Islet of Langerhans (tissue), 1 donor: Measurements from ENCODE around the gene CCM2L.
"Not testable (repeated sequence)": the region's sequence is repeated elsewhere in the genome, so short reads cannot be mapped to it uniquely, and the experiment has no call there.

Experiments
- FAIRE-seq: peaks from one replicate; lab custom pipeline; 2011; peaks lifted over from hg19 to GRCh38; lab: Jason Lieb, UNC

CCM2L gene

GRCh38 chr20:32031007-32031958, 21.0 kb downstream of the CCM2L start:
- FAIRE-seq, result no peak

- no peak for FAIRE-seq
These were observed 23.1 kb downstream of the CCM2L start for GRCh38 chr20:32033316-32033715.

- not testable (repeated sequence) for FAIRE-seq
These were observed 23.5 kb downstream of the CCM2L start for GRCh38 chr20:32033721-32034120.

GRCh38 chr20:32034581-32035425, 24.6 kb downstream of the CCM2L start:
- no peak for FAIRE-seq

- FAIRE-seq, result no peak
These were observed 25.2 kb downstream of the CCM2L start for GRCh38 chr20:32035426-32035779.

GRCh38 chr20:32036252-32036651, 26.0 kb downstream of the CCM2L start:
- FAIRE-seq, result no peak

- no peak for FAIRE-seq
These were observed 26.7 kb downstream of the CCM2L start for GRCh38 chr20:32036716-32037485.

GRCh38 chr20:32037929-32038328, 27.7 kb downstream of the CCM2L start:
- no peak for FAIRE-seq

DNA sequence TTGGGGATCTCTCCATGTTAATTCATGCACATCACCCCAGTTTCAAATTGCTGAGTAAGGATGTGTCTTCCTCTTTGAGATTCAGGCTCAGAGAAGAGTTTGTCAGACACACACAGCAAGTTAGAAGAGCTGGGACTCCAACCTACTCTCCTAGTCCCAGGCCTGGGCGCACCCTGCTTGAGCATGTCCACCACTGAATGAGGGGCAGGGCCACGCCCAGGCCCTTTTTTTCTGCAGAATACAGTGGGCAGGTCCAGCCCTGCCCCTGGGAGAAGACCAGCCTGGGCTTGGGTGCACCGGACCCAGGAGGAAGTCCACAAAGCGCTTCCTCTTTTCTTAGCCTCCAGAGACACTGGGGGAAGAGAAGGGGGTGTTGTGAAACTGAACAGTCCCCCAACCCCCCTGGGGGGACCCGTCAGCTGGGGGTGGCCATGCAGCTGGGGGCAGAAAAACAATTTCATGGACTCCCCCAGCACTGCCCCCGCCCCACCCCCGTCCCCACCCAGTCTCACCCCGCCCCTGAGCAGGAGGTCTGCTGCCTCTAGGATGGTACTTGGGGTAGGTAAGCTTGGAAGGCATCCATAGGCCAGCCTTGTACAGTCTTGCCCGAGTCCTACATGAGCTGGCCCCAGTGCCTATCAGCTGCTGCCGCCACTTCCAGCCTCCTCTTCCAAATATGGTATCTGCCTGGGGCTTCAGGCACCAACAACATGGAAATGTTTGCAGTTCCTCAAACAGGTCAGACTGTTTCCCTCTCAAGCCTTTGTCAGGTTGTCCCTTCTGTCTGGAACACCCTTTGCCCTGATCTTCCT, 30.1 kb downstream of the CCM2L start:
- no peak for FAIRE-seq

- no peak for FAIRE-seq
These were observed 35.8 kb downstream of the CCM2L start for GRCh38 chr20:32045999-32046398.

DNA sequence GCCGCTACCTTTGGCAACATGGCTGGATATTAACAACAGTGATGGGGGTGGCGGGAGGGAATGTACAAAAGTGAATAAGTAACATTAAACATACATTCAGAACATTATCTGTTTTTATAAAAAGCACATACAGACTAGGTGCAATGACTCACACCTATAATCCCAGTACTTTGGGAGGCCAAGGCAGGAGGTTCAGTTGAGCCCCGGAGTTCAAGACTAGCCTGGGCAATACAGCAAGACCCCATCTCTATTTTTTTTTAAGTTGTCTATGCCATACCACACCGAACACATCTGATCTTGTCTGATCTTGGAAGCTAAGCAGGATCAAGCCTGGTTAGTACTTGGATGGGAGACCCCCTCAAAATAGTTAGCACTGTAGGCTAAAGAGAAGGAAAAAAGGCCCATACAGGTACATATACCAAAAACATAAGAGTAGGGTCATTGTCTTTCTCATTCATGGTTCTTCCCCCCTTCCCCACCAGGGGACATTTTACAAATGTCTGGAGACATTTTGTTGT, 40.1 kb downstream of the CCM2L start:
- FAIRE-seq, result no peak

DNA sequence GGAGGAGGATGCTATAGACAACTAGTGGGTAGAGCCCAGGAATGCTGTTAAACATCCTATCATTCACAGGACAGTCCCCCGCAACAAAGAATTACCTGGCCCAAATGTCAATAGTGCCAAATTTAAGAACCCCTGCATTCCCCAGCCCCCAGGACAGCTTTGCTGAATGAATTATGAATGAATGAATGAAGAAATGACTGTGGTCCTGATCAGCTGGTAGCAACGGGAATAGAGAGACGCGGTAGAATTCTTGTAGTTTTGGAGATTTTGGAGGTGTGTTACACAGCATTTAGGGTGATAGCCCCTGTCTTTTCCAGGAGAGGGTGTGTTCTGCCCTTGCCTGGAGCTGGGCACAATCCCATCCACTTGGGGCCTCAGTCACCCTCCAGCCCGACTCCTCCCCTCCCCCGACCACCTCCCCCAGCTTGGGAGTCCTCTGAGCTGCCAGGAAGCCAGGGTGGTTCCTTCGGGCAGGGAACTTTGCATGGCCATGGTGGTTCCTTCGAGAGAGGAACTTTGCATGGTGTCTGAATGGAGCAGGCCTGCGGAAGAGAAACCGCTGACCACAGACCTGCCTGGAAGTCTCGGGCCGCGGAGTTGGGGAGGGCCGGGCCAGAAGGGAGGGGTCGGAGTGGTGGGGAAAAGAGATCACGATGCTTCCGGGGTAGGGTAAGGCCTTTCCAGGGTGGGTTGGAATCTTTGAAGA, 40.8 kb downstream of the CCM2L start:
- FAIRE-seq, result no peak

GRCh38 chr20:32051720-32052089, 41.5 kb downstream of the CCM2L start:
- no peak for FAIRE-seq

- FAIRE-seq, result no peak
These were observed 42.0 kb downstream of the CCM2L start, which contains the start of gene HCK for GRCh38 chr20:32052090-32052777. Gene HCK, plus strand, starts transcription at chr20:32052242.

DNA sequence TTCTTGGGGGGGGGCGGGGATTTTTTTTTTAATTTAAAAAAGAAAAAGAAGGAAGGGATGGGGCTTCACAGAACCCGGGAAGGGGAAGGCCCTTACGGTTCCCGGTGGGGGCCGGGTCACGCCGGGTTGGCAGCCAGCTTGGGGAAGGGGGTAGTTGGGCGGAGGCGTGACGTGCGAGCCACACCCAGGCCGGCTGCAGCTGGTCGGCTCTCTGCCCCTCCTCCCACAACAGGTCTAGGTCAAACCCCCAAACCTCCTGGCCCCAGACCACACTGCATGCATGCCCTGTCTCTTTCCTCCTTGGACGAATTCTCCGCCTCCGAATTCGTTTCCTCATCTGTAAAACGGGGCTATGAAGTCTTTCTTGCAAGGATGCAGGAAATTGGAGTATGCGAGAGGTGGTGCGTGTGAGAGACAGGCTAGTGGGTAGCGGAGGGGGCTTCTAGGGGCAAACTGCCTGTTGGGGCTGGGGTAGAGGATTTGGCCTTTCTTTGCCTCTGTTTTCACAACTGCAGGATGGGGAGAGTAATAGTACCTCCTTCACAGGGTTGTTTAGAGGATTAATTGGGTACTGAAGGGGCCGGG, 42.6 kb downstream of the CCM2L start:
- FAIRE-seq, result no peak

DNA sequence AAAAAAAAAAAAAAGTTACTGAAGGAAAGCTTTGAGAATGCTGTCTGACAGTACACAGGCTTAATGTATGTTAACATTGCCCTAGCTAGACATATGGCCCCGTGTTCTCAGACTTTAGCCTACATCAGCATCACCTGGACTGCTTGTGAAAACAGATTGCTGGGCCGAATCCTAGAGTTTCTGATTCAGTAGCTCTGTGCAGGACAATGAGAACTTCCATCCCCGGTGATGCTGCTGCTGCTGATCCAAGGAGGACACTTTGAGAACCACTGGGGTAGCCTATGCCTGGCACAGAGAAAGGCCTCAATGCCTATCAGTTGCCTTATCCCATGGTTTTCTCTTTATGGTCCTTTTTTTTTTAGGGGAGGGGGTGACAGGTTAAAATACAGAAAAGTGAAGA, 43.4 kb downstream of the CCM2L start:
- FAIRE-seq, result no peak

DNA sequence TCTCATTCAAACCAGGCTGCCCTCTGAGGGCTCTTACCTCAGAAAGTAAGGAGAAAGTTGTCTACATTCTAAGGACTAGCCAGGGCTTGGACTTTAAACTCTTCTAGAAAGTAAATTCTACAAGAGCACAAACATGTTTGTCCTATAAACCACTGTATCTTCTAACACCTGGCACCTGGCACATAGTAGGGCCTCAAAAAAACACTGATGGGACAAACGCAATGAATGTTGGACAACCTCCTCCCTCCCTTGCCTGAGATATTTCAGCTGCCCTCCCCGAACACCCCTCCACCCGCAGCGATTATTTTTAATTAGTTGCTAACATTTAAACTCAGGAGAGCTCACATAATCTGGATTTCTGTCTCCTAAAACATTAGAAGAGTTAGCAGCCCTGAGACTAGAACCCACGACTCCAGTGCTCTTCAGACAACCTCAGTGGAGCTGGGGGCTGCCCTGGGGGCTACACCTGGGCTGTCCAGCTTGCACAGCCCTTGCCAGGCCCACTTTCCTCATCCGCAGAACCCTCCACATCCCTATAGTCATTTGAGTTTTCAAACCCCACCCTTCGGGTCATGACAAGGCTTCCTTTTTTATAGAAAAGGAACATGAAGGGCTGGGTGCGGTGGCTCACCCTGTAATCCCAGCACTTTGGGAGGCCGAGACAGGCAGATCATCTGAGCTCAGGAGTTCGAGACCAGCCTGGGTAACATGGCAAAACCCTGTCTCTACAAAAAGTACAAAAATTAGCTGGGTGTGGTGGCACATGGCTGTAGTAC, 46.7 kb downstream of the CCM2L start:
- FAIRE-seq, result no peak

DNA sequence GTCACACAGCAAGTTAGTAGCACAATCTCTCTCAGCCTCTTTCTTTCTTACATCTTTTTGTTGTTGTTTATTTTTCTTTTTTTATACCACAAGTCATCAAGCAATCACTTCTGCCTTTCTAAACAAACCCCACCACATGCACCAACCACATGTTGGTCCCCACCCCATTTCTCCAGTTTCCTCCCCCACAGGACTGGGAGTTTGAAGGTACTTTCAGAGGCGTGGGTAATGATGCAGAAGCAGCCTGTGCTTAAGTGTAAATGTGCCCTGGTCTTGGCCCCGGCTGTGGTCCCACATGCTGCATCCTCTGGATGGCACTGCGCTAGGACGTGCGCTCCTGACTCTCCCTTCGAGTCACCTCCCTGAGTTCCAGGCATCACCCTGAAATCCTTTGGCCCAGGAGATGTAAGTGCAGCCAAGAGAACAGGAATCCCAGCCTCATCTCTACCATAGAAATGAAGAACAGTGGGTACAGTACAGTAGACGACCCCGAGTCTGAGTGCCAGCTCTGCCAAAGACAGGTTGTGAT, 47.5 kb downstream of the CCM2L start:
- FAIRE-seq, result no peak

GRCh38 chr20:32059189-32059588, 49.0 kb downstream of the CCM2L start:
- no peak for FAIRE-seq
